Activated T-cell treated with anti-CD3 and anti-CD28 coated beads, Interleukin-2, amount 50 U/mL, for 72 hours (primary cell): ENCODE data around the gene TRMT2A. TPM values are rescaled to one million over a fixed set of nuclear protein-coding genes. Genes with fewer than 3 reads are reported as not detected.

Source experiments
- ATAC-seq, 2 donors: fragments of 150-1000 bp; cut with Tn5 transposase; replicated peaks in 1 of 2; 2 replicates each; pipeline ENCODE4 v1.10.0; 2021; ENCODE audit warnings: moderate library complexity in 2 of 2, mild to moderate bottlenecking in 1 of 2
- DNase-seq, 2 donors: peaks; one replicate each; pipeline ENCODE4 v3.0.0; 2021 to 2022; ENCODE audit warnings: mixed read lengths in 1 of 2
- H3K27ac Mint-ChIP-seq: one replicate; pipeline ENCODE4 v1.8.0; 2022; ENCODE audit warnings: mild to moderate bottlenecking, moderate library complexity, mixed read lengths
- H3K27me3 Mint-ChIP-seq: one replicate; pipeline ENCODE4 v1.8.0; 2022; ENCODE audit warnings: low read depth, mixed read lengths
- H3K36me3 Mint-ChIP-seq, 2 donors: one replicate each; pipeline ENCODE4 v1.8.0; 2022; ENCODE audit warnings: mixed read lengths in 2 of 2, mild to moderate bottlenecking in 1 of 2; ENCODE audit not compliant: insufficient read depth in 2 of 2
- H3K4me1 Mint-ChIP-seq: one replicate; pipeline ENCODE4 v1.8.0; 2022; ENCODE audit warnings: low read depth, mixed read lengths
- H3K4me3 Mint-ChIP-seq, 2 donors: one replicate each; pipeline ENCODE4 v1.8.0; 2022; ENCODE audit warnings: mild to moderate bottlenecking in 2 of 2, mixed read lengths in 2 of 2, moderate library complexity in 2 of 2
- H3K9me3 Mint-ChIP-seq, 2 donors: one replicate each; pipeline ENCODE4 v1.8.0; 2022; ENCODE audit warnings: mixed read lengths in 2 of 2
- total RNA-seq, 2 donors: library from RNA; stranded (reverse); gene quantifications; one replicate each; pipeline ENCODE4 v1.2.3, GENCODE V29; 2022

Gene TRMT2A
- total RNA-seq, 2 donors from 2014 or later, result 55.6 to 56.8 TPM

- no peaks in the 10 kb centered on the region for H3K27me3 Mint-ChIP-seq
These were observed 28.3 kb upstream of the TRMT2A start for GRCh38 chr22:20145206-20145831.

GRCh38 chr22:20143883-20144665 is 27.0 kb upstream of the TRMT2A start:
- no peaks in the 10 kb centered on the region for H3K27me3 Mint-ChIP-seq
- no peak overlapping the region for H3K4me3 Mint-ChIP-seq
- ATAC-seq, result no peak
- H3K36me3 Mint-ChIP-seq, result no peaks in the 10 kb centered on the region
- H3K4me1 Mint-ChIP-seq, result no peaks in the 10 kb centered on the region
- H3K27ac Mint-ChIP-seq, result no peak overlapping the region
- DNase-seq, result no peak
- no peaks in the 10 kb centered on the region for H3K9me3 Mint-ChIP-seq

More at GRCh38 chr22:20145206-20145831, 28.3 kb upstream of the TRMT2A start:
- Mint-ChIP-seq H3K36me3 (no peaks in the 10 kb centered on the region), H3K9me3 (no peaks in the 10 kb centered on the region), H3K4me3 (no peak overlapping the region), H3K27ac (no peak overlapping the region), H3K4me1 (no peaks in the 10 kb centered on the region)
- DNase-seq (no peak), ATAC-seq (no peak)

GRCh38 chr22:20142711-20143621 is 25.9 kb upstream of the TRMT2A start:
- H3K4me1 Mint-ChIP-seq, result no peaks in the 10 kb centered on the region
- no peak for DNase-seq
- H3K9me3 Mint-ChIP-seq, result no peaks in the 10 kb centered on the region
- H3K27me3 Mint-ChIP-seq, result no peaks in the 10 kb centered on the region
- no peak for ATAC-seq
- no peaks in the 10 kb centered on the region for H3K36me3 Mint-ChIP-seq
- H3K27ac Mint-ChIP-seq, result no peak overlapping the region
- H3K4me3 Mint-ChIP-seq, result no peak overlapping the region

- no peaks in the 10 kb centered on the region for H3K27me3 Mint-ChIP-seq
- H3K9me3 Mint-ChIP-seq, result no peaks in the 10 kb centered on the region
- ATAC-seq, result no peak
- H3K4me3 Mint-ChIP-seq, result no peak overlapping the region
- no peak overlapping the region for H3K27ac Mint-ChIP-seq
- H3K36me3 Mint-ChIP-seq, result no peaks in the 10 kb centered on the region
- H3K4me1 Mint-ChIP-seq, result peaks cover under 1% of the 10 kb centered on the region
- no peak for DNase-seq
These were observed 24.4 kb upstream of the TRMT2A start for GRCh38 chr22:20141186-20142077.

- no peaks in the 10 kb centered on the region for H3K27me3 Mint-ChIP-seq
- H3K9me3 Mint-ChIP-seq, result no peaks in the 10 kb centered on the region
- peaks cover 5% of the 10 kb centered on the region for H3K4me1 Mint-ChIP-seq
These were observed 23.5 kb upstream of the TRMT2A start for GRCh38 chr22:20140521-20140964.

GRCh38 chr22:20140107-20140445 is 23.1 kb upstream of the TRMT2A start:
- no peaks in the 10 kb centered on the region for H3K27me3 Mint-ChIP-seq
- no peak for ATAC-seq
- peaks cover 5% of the 10 kb centered on the region for H3K4me1 Mint-ChIP-seq
- H3K36me3 Mint-ChIP-seq, result no peaks in the 10 kb centered on the region
- DNase-seq, result no peak
- no peak overlapping the region for H3K27ac Mint-ChIP-seq
- no peaks in the 10 kb centered on the region for H3K9me3 Mint-ChIP-seq
- H3K4me3 Mint-ChIP-seq, result no peak overlapping the region

More at GRCh38 chr22:20140521-20140964, 23.5 kb upstream of the TRMT2A start:
- no peak for ATAC-seq
- no peak for DNase-seq
- no peak overlapping the region for H3K4me3 Mint-ChIP-seq
- H3K27ac Mint-ChIP-seq, result no peak overlapping the region
- H3K36me3 Mint-ChIP-seq, result no peaks in the 10 kb centered on the region

- ATAC-seq, result no peak
- H3K27ac Mint-ChIP-seq, result no peak overlapping the region
These were observed 22.5 kb upstream of the TRMT2A start for GRCh38 chr22:20139391-20140106.

GRCh38 chr22:20138868-20139267 is 21.8 kb upstream of the TRMT2A start:
- DNase-seq, result no peak
- Mint-ChIP-seq H3K27ac (no peak overlapping the region), H3K4me3 (no peak overlapping the region), H3K9me3 (no peaks in the 10 kb centered on the region), H3K4me1 (peaks cover 13% of the 10 kb centered on the region), H3K36me3 (no peaks in the 10 kb centered on the region), H3K27me3 (no peaks in the 10 kb centered on the region)
- ATAC-seq, result no peak

More at GRCh38 chr22:20139391-20140106, 22.5 kb upstream of the TRMT2A start:
- Mint-ChIP-seq H3K36me3 (no peaks in the 10 kb centered on the region), H3K27me3 (no peaks in the 10 kb centered on the region), H3K4me1 (peaks cover 6% of the 10 kb centered on the region), H3K9me3 (no peaks in the 10 kb centered on the region), H3K4me3 (no peak overlapping the region)
- no peak for DNase-seq

- no peak overlapping the region for H3K27ac Mint-ChIP-seq
- no peak overlapping the region for H3K4me3 Mint-ChIP-seq
- ATAC-seq, result no peak
These were observed 21.4 kb upstream of the TRMT2A start for GRCh38 chr22:20138417-20138738.

GRCh38 chr22:20137671-20138416 is 20.8 kb upstream of the TRMT2A start:
- no peaks in the 10 kb centered on the region for H3K36me3 Mint-ChIP-seq
- no peaks in the 10 kb centered on the region for H3K27me3 Mint-ChIP-seq
- no peak overlapping the region for H3K4me3 Mint-ChIP-seq
- no peak overlapping the region for H3K27ac Mint-ChIP-seq
- no peaks in the 10 kb centered on the region for H3K9me3 Mint-ChIP-seq
- no peak for DNase-seq
- ATAC-seq, result no peak
- H3K4me1 Mint-ChIP-seq, result peaks cover 23% of the 10 kb centered on the region

More at GRCh38 chr22:20138417-20138738, 21.4 kb upstream of the TRMT2A start:
- Mint-ChIP-seq H3K4me1 (peaks cover 18% of the 10 kb centered on the region), H3K9me3 (no peaks in the 10 kb centered on the region), H3K27me3 (no peaks in the 10 kb centered on the region), H3K36me3 (no peaks in the 10 kb centered on the region)
- DNase-seq, result no peak

GRCh38 chr22:20137113-20137512 is 20.1 kb upstream of the TRMT2A start:
- Mint-ChIP-seq H3K4me1 (peaks cover 28% of the 10 kb centered on the region), H3K4me3 (no peak overlapping the region), H3K36me3 (no peaks in the 10 kb centered on the region), H3K27me3 (no peaks in the 10 kb centered on the region), H3K9me3 (no peaks in the 10 kb centered on the region), H3K27ac (no peak overlapping the region)
- no peak for ATAC-seq
- no peak for DNase-seq

- no peak overlapping the region for H3K4me3 Mint-ChIP-seq
- no peaks in the 10 kb centered on the region for H3K9me3 Mint-ChIP-seq
- no peak overlapping the region for H3K27ac Mint-ChIP-seq
- no peaks in the 10 kb centered on the region for H3K27me3 Mint-ChIP-seq
- H3K4me1 Mint-ChIP-seq, result peaks cover 28% of the 10 kb centered on the region
- no peak for DNase-seq
- no peaks in the 10 kb centered on the region for H3K36me3 Mint-ChIP-seq
- no peak for ATAC-seq
These were observed 19.5 kb upstream of the TRMT2A start for GRCh38 chr22:20136603-20136873.
